ENCODE measurements around the gene FHL3. TPM values are rescaled to one million over a fixed set of nuclear protein-coding genes. Genes with fewer than 3 reads are reported as not detected.
A peak's percentile ranks its signal among the peaks of the same experiment; 100 is the strongest.
"Not testable (repeated sequence)": the region's sequence is repeated elsewhere in the genome, so short reads cannot be mapped to it uniquely, and the experiment has no call there.

The FHL3 gene
- polyA plus RNA-seq, 10 donors = 66.8 to 174 (median 127) TPM

DNA sequence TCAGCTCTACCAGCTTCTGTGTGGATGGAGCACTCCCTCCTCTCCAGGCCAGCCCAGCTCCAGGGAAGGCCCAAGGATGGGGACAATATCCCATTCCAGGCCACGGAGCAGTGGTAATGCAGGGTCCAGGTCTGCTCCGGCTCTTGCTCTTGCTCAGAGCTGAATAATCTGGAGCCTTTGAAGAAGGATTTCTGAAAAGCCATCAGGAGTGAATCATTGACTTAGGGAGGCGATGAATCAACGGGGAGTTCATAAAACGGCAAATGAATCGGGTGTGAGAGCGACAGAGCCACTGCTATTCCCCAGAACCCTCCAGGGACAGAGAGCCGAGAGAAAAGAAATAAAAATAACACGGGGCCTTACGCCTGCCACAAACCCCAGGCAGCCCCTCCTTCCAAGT is 33.5 kb upstream of the FHL3 start:
- peak in 1 of 3 donors; percentile 38 for DNase-seq

DNA sequence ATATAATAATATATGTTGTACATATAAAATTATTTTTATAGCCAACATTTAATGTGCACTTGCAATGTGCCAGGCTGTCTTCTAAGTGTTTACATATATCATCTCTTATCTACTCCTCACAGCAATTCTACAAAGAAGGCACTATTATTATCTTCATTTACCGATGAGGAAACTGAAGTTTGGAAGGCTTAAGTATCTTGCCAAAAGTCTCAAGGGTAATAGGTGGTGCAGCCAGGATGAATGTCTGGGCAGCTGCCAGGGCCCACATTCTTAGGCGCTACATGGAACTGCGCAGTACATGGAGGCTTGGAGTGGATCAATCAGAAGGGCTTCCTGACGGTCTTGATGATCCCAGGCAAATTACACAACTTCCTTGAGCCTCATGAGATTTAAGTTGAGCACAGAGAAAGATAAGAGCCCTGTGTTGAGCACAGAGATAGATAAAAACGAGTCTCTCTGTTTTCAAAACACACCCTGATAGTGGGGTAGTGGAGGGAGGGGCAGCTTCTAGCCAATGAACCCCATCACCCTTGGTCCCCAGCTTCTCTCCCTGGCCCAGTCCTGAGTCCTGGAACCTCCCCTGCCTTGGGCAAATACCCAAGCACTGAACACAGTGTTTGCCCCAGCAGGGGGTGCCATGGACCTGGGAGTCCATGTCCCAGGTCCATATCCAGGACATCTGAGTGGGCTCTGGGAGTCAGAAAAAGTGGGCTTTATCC is 32.1 kb upstream of the FHL3 start:
- DNase-seq = no peak

DNA sequence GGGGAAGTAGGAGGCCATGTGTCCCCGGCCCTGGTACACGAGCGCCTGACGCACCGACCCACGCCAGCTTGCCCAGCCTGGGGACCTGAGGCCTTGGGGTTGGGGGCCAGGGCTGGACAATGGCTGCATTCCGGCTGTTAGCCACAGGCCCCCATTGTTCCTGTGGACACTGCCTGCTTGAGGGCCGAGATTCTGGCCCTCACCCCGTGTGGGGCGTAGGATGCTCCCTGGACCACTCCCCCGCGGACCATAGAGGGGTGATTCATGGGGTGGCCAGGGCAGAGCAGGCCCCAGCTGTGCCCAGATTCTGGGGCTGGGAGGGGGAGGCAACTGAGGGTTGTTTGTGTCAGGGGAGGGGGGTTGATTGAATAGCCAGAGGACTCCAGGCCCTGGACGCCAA is 29.6 kb upstream of the FHL3 start:
- no peak for DNase-seq

DNA sequence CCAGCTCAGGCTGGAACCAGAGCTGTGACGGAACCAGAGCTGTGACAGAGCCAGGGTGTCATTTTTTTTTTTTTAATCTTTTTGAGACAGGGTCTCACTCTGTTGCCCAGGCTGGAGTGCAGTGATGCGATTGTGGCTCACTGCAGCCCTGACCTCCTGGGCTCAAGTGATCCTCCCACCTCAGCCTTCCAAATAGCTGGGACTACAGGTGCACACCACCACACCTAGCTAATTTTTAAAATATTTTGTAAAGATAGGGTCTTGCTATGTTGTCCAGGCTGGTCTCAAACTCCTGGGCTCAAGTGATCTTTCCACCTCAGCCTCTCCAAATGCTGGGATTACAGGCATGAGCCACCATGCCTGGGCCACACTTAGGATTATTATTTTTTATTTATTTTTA is 27.7 kb upstream of the FHL3 start:
- not testable (repeated sequence) for DNase-seq

DNA sequence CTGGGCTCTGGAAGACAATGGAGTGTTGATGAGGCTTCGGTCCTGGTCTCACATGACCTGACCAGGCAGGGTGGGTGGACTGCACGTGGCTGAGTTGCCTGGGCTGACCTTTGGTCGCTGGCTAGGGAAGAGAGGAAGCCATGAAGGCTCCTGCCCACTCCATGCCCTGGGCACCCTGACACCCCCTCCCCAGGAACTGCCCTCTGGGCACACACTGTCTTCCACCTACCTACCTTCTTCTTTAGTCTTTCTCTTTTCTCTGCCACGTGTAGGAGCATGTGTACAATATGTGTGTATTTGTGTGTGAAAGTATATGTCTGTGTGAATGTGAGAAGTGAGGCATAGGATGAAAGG is 26.2 kb upstream of the FHL3 start:
- DNase-seq = no peak

DNA sequence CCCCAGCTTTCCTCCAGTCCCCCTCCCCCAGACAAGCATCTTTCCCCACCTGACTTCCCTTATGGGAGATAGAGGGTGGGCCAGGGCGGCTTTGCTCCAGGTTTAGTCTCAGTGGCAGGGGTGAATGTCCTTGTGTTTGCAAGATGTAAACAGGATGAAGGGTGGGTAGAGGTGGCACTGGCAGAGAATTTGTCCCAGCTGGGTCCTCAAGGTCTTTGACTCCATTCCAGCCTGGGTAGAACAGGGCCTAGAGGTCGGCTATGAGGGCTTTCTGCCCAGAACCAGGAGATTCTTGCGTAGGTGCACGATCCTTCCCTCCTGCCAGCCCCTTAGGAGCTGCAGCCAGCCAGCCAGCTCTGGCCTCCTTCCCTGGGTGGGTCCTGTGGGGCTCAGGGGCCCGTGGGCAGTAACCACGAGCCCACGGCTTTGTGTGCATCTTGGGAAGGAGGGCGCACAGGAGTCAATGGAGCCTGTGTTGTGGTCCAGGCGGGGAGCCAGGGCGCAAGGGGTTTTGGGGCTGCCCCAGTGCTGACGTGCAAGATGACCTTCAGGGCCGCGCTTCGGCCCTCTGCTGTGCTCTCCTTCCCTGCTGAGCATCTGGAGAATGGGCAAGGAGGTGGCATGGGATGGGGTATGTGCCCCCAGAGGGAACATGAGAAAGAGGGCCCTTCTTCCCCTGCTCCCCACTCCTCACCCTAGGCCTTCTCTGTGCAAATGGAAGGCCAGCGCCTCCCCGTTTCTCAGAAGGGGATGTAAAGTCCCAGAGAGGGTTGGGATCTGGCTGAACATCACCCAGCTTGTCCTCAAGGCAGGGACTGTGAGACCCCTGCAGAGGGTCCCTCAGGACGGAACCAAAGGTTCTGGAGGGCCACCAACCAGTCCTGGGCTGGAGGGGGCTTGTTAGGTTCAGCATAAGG is 25.5 kb upstream of the FHL3 start:
- DNase-seq = no peak

DNA sequence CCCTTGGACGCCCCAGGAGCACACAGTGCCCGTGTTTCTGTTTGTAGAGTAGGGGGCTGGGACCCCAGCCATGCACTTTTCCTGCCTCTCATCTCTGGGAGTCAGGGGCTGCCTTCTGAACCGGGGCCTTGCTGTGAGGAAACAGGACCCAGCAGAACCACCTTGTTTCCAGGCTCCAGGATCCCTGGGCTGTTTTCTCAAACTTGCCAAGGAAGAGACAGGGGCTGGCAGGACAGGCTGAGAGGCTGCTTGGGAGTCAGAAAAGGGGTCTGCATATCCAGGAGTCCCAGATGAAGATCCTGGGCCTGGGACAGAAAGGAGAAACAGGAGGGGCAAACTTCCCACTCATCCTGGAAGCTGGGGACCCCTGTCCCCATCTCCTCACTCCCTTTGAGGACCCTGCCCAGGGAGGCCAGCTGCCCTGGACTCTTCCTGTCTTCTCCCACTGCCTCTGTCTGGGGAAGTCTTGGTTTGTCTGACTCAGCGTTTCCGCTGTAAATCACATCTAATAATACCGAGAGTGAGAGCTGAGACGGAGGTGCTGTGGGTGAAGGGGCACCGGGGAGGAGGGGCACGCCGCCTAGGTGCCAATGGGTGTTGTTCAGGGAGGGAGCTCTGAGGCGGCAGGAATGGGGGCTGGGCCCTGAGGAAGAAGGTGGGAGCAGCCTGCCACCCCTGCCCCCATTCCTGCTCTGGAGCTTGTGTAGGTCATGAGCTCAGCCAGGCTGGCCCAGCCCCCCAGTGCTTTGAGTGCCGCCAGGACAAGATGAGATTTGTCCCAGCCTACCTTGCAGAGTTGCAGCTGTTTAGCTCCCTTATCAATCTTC is 24.6 kb upstream of the FHL3 start:
- peak in 2 of 3 donors; percentile 65 to 79 for DNase-seq

DNA sequence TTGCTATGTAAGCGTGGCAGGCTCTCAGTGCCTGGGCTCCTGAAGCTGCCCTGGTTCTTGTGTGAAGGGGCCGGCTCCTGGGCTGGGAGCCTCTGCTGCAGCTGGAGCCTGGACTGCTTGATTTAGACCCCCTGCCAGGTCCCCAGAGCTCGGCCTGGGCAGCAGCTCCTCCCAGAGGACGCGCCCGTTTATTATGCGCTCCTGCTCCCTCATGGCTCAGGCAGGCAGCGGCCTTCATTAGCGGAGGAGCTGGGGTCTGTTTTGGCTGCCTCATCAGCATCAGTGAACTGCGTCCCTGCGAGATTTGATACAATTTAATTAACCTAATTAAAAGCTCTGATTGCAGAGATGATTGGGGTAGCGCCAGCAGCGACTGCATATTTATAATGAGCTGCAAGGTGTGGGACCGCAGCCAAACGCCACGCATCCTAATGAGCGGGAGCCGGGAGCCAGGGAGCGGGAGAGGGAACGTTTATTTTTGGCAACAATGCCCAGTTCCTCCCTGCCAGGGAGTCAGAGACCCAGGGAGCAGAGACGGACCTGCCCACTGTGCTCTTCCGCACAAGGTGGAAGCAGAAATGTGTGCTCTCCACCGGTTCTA is 23.9 kb upstream of the FHL3 start:
- DNase-seq = peak in 1 of 3 donors; percentile 47

DNA sequence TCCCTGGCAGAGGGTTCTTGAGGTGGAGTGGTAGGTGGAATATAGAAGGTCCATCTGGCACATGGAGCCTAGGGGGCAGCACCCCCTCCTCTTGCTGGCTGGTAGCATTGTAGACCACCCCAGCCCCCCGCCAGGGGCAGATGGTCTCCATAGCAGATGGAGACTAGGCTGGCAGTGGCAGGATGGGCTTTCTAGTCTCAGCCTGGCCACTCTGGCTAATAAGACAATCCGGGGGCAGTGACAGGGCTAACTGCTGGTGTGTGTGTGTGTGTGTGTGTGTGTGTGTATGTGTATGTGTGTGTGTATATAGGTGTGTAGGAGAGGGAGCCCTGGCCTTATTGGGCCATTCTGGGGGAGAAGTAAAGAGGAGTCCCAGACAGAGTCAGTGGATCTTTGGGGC is 23.4 kb upstream of the FHL3 start:
- no peak for DNase-seq

DNA sequence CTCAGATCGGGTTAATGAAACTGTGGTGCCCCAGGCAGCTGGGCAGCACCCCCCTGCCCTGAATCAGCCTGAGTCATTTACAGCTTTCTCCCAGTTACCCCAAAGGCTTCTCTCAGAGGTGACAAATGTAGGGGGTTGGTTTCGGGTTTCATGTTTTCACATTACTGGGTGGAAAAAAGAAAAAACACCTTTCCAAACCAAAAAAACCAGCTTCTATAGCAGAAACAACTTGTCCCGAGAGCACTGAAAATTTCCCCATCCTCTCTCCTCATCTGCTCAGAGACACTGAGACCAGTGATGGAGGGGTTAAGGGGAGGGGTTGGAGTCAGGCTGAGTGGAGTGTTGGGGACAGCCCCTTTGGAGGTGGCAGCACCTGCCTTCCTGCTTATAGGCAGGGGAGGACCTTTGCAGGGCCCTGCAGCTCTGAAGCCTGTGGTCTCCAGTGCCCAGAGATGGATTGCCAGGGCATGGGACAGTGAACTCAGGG is 22.8 kb upstream of the FHL3 start:
- DNase-seq = no peak

DNA sequence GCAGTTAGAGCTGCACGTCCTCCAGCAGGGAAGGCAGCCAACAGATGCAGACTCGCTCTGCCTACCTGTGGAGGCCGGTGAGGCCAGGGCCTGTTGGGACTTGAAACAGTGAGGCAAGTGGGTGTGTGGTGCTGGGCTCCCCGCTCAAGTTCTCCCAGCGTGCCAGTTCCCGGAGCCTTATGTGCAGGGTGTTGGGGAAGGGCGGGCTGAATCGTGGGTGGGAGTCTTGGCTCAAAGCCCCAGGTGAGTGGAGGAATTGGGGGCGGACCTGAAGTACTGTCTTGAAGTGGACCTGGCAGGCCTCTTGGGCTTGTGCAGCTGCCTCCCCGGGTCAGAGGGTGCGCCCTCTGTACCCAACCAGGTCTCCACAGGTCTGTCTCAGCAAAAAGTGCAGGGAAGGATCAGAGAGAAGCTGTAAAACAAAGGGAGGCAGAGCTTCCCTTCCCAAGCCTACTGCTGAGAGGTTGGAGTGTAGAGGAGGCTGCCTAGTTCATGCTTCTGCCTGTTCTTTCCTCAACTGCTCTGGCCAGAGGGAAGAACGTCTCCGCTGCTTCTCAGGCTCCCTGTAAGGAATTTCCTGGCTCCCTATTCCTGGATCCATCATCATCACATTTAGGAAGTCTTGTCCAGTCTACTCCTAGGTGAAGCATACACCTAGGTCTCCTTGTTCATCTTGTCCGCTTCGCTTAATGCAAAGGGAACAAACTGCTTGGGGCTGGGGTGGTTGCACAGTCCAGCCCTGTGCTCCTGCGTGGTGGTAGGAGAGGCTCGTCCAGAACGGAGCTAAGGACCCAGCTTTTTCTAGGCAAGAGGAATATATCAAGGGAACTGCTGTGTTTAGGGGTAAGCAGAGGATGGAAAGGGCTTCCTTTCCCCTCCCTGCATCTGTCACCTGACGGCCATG is 22.1 kb upstream of the FHL3 start:
- no peak for DNase-seq

DNA sequence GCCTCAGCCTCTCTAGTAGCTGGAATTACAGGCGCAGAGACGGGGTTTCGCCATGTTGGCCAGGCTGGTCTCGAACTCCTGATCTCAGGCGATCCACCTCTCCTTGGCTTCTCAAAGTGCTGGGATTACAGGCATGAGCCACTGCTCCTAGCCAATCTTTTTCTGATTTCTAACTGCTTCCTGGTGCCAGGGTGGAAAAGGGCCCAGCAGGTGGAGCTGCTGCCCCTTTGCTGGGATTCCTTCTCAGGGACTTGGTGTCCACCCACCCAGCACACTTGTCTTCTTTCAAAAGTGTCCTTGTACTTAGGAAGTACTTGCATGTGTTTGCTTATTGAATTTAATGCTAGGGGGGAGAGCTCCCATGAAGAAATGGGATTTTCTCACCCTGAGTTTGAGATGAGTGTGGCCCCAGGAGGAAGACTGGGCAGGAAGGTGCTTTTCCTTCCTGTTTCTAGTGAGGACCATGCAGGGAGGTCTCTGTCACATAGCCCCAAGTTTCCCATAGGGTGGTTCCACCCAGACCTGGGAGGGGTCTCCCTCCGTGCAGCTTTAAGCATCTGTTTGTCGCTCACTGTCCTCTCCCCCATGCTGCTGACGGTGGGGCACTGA is 21.4 kb upstream of the FHL3 start:
- peak in 1 of 3 donors; percentile 67 for DNase-seq

DNA sequence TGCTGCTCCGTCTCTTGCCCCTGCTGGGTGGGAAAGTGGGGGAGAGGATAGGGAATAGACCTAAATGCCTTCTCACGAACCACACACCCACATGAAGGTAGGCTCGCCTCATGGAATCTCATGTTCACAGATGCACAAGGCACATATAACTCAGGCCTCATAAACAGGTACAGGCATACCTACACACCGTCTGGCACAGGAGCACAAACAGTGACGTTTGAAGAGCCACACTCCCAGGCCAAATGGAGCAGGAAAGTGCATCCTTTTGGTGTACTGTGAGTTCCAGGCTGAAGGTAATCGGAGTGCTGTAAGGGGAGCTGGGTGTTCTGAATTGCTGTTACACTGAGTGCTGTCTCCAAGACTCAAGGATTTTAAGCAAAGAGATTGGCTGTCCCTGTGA is 20.4 kb upstream of the FHL3 start:
- DNase-seq = no peak

DNA sequence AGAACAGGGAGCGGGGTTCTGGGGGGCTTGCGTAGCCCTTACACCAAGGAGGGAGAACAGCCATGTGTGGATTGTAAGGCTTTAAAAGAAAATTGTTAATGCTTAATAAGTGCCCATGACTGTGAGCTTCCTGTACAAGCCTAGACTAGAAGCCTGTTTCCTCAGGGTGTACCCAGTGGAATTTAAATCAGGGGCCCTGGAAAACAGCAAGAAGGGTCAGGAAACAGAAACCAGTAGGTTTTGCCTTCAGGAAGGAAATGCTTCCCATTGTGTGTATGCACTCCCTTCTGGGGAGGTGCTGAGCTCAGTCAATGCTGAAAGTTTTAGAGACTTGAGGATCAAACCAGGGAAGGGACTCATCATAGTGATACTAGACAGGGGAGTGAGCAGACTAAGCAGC is 19.9 kb upstream of the FHL3 start:
- DNase-seq = no peak

DNA sequence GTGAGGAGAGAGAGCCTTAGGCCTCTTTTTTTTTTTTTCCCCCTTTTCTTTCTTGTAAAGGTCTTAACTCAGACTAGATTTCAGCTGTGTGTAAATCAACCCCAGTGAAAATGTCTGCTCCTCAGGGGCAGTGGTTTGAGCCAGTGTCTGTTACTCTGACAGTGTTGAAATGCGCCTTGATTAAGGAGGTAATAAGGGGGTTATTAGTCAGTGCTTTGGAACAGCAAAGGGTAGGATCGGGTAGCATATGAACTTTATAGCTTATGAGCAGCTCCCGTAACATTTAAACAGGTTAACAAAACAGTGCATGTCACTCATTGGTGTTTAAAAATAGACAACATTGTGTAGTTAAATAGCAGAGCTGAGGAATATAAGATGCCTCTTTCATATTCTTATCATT is 17.5 kb upstream of the FHL3 start:
- DNase-seq = no peak

DNA sequence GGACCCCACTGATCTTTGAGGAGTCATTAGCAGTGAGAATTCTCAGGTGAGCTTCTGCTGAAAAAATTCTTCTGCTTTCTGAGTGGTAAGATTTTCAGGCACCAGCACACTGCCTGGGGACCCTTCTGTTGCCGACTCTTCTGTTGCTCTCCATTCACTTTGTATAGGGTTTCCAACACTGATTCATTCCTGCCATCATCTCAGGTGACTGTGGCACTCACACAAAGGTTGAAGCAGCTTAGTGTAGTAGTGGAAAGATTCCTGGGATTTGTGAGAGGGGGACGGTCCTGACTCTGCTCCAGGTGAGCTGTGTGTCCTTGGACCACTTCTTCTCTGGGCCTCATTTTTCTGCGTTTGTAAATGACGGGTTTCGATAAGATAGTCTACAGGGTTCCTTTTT is 16.7 kb upstream of the FHL3 start:
- DNase-seq = no peak

DNA sequence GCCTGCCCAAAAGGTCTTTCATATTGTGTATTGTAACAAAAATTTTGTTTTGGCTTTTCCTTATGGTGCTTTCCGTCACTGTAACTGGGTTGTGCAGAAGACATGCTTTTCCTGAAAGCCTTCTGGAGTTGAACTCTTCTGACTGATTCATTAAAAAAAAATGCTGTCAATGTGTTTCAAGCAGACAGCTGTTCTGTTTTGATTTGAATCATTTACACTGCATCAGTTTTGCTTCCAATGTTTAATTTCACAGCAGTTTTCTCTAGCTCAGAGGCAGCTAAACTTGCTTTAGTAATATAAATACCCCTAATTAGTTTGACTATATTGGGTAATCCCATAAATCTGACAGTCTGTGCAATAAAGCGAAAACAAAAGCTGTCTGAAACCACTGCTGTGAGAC is 15.1 kb upstream of the FHL3 start:
- DNase-seq = no peak

DNA sequence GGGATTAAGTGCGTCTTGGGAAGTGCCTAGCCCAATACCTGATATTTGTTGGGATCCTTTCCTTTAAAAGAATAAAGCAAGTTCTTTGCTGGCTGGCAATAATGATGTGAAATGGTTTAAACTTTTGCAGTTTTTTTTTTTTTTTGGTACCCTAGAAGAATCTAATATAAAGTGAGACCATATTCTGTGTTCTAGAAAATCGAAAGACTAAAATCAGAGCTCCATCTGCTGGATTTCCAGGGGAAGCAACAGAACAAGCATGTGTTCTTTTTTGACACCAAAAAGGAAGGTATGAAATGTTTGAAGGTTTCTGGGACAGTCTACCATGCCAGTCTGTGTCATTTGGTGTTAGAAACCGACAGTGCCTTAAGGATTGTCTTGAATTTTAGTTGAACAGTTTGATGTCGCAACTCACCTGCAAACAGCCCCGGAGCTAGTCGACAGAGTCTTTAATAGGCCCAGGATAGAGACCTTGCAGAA is 13.6 kb upstream of the FHL3 start:
- peak in 1 of 3 donors; percentile 52 for DNase-seq

DNA sequence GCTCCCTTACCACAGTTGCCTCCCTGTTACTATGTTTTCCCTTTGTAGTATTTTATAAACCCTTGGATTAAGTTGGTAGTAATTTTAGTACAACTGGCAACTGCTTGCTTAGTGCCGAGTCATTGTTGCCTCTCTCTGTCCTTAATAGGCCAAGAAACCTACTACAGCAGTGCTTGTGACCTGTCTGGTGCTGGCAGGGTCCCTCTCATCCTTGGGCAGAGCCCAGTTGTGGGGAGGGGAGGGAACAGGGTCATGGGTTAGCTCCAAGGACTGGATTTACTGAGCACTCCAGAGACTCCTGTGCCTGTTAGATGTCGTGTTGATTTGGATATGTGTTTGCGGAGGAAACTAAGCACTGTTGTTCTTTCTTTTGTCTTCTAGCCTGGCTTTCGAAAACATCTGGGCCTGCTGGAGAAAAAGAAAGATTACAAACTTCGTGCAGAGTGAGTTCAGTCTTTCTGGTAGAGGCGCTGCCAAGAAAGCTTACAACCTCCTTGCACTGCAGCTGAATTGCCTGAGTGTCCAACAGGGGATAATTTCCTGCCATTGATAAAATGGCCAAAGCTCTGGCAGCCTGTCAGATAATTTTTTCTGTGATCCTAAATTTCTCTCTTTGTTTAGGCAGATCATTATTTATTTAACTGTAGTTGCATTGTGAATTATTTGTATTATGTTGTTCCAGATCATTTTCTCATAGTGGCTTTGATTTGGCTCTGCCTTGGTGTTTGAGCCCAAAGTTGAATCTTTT is 10.8 kb upstream of the FHL3 start:
- DNase-seq = peak; percentile 44 to 83 (median 66)

Measured in muscle of back (tissue), 11 donors.